ENCODE results near the gene KCTD17.
"Not testable (repeated sequence)": the region's sequence is repeated elsewhere in the genome, so short reads cannot be mapped to it uniquely, and the experiment has no call there.

Gene KCTD17

DNA sequence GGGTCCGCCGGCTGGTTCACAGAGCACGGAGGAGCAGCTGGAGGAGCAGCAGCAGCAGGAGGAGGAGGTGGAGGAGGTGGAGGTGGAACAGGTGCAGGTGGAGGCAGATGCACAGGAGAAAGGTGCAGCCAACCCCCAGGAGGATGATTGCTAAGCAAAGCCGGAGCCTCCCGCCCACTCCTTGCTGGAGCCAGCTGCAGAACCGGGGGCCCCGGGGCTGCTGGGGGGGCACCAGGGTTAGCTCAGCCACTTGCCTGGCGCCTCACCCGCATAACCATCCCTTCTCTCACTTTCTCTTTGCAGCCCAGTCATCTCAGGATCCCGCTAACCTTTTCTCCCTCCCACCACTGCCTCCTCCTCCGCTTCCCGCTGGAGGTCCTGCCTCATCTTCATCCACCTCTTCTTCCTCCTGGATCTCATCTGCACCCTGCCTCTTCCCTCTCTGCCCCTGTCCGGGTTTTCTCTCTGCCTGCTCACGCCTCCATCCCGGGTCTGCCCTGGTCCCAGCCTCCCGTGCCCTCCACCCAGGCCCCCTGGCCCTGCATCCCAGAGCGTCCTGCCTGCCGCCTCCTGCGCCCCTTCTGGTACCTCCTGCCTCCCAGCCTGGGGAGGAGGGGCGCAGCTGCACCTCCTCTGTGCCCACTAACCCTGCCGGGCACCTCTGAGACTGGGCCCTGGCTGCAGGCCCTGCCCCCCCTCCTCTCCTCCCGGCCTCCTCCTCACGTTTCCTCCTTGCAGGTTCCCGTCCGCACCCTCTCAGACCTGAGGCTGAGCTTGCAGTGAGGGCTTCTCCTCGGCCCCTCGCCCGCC lies 9.5 kb downstream of the KCTD17 start:
- DNase-seq (ENCODE audit: low read depth, low spot score) = no peak

DNA sequence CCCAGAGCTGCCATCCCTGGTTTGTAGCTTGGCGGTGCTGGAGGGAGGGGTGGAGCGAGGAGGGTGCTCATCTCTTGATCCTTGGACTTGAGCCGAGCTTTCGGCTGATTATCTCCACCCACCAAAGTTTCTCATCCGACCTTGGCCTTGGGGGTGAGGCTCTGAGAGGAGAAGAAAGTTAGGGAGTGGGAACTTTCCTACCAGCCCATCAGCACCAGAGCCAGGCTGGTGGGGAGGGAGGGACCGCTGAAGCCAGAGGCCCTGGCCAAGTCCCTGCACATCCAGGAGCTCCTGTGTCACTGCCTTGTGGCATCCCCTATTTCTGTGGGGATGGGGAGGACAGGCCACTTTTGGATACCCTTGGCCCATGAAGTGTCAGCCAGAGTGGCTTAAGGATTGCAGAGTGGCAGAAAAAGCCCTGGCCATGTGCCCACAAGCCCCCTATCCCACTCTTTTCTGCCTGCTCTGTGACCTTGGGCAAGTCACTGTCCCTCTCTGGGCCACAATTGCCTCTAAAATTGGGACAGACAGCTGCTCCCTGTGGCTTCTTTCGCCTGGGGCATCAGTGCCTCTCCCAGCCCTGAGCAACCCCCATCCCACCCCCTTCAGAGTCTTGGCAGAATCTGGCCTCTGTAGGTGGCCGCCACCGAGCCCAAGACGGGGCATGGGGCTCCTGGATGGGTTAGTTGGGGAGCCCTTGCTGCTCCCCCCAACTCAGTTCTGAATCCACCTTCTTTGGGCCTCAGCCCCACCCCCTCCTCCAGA lies 10.3 kb downstream of the KCTD17 start:
- no peak for DNase-seq (ENCODE audit: low read depth, low spot score)

DNA sequence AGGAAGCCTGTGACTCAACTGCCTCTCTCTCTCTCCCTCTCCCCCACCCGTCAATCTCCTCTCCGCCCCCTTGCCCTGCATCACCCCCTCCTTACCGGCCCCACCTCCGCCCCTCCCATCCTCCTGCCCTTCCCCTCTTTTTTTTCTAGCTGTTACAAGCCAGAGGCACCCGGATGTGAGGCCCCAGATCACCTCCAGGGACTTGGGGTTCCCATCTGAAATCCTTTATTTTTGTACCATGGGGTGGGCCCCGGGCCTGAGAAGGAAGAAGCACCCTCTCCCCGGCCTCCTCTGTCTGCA lies 10.8 kb downstream of the KCTD17 start:
- no peak for DNase-seq (ENCODE audit: low read depth, low spot score)

DNA sequence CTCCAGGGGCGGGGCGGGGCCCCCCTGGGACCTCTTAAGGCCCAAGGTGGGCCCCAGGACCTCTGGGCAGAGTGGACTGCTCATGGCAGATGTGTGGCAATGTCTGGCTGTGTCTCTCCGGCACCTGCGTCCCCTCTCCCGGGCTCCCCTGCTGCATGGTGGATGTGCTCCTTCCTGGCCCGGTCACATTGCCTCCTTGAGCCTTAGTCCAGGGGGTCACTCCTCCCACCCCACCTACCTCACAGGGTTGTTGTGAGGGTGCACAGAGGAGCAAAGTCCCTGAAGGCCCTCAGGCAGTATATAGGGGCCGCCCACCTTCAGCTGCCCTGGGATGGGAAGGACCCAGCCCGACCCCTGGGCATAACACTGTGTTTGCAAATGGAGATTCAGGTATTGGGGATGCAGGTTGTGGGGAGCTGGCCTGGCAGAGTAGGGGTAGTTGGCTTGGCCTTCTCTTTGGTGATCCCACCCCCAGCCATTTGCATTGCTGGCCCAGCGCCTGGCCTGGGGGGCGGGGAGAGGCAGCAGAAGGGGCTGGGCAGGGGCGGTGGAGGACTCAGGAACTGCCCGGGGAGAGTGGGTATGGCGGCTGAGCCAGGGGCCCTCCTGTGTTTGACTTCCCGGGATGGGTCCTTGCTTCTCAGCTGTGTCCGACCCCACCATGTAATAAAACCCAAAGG lies 11.3 kb downstream of the KCTD17 start:
- no peak for DNase-seq (ENCODE audit: low read depth, low spot score)

DNA sequence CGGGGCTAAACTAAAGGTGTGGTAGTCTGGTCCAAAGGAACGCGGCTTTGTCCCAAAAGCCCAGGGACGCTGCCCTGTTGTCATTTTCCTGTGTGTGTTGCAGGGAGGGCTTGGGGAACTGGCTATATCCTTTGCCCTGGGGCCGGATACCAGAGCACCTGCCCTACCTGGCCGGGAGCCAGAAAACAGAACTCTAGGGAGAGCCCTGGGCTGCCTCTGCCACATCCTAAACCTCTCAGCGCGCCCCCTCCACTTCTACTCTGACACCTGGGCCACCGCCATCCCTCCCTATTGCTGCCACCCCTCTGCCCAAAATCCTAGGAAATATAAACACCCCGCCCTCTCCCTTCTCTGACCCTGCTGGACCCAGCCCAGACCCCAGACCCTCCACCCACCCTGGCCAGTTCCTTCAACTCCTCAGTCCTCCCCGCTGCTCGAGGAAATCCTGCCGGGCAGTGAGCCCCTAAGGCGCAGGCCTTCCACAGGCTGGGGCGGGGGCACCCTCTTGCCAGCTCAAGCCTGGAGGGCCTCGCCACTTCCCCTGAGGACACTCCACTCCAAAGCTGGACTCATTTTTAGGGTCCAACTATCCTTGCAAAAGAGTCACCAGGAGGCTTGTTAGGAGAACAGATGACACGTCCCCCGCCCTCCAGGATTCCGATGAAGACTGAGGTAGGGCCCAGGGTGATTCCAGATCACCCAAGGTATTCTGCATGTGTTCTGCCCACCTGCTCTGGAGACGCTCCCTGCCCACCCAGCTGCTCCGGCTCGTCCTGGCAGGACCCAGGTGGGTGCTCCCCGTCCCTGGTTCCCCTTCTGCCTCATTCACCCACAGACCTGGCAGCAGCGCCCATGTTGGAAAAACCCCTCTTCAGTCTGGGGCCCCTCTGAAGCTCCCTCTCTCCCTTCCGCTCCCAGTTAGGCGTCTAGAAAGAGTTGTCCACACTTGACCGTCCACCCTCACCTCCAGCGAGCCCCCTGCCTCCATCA lies 12.2 kb downstream of the KCTD17 start:
- DNase-seq (ENCODE audit: low read depth, low spot score) = no peak

DNA sequence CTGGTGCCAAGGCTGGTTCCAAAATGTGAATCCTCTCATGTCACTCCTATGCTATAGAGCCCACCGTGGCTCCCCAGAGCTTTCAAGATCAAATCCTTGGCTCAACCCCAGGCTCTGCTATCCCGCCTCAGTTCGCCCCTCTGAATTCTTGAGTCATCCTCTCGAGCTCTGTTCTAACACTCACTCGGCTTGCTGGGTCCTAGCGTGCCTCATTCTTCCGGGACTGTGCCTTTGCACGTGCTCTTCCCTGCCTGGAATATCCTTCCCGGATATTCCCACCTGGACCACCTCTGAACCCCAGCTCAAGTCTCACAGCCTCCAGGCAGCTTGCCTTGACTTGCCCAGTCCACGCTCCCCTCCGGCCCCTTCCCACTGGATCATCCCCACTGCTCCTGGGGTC lies 13.0 kb downstream of the KCTD17 start:
- no peak for DNase-seq (ENCODE audit: low read depth, low spot score)

DNA sequence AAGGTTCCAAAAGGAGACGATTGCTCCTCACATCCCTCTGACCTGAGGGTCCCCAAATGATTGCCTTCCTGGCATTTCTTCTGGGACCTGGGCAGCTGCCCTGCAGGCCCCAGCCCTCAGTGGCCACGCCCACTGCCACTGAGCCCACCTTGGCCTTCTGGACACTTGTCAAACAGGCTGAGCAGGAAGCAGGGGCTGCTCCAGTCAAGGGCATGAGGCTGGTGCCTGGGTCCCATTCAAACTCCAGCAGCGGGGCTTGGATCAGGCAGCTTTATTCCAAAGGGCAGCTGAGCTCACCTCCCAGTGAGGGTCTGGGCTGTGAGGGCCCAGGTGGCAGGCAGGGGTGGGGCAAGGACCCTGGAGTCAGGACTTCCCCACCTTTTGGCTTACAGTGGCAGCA lies 13.6 kb downstream of the KCTD17 start:
- no peak for DNase-seq (ENCODE audit: low read depth, low spot score)

DNA sequence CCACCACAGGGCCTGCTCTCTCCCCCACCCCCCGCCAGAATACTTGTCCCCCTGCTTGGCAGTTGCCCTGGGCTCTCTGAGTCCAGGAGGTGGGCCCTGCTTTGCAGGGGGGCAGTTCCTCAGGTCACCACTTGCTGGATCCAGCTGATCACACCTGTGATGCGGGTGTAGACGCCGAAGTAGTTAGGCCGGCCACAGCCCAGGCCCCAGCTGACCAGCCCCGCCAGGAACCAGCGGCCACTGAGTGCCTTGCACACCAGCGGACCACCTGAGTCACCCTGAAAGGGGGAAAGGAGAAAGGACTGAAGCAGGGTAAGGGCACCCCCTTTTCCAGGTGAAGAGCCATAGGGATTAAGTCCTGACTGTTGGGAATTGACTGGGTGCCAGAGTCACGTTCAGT lies 14.4 kb downstream of the KCTD17 start:
- DNase-seq (ENCODE audit: low read depth, low spot score) = no peak

DNA sequence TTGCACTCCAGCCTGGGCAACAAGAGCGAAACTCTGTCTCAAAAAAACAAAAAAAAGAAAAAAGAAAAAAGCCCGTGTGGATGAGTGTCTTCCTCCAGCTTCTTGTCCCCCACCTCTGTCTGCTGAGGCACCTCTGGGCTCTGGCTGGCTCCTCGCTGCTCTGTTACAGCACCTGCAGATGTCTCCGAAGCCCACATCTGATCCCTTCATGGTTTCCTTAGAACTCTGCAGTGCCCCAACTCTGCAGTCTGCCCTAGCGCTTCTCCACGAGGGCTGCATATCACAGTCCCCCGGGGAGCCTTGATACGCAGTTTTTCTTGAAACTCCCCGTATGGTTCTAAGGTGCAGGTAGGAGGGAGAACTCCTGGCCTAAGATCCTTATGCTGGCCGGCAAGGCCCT lies 15.9 kb downstream of the KCTD17 start:
- no peak for DNase-seq (ENCODE audit: low read depth, low spot score)

DNA sequence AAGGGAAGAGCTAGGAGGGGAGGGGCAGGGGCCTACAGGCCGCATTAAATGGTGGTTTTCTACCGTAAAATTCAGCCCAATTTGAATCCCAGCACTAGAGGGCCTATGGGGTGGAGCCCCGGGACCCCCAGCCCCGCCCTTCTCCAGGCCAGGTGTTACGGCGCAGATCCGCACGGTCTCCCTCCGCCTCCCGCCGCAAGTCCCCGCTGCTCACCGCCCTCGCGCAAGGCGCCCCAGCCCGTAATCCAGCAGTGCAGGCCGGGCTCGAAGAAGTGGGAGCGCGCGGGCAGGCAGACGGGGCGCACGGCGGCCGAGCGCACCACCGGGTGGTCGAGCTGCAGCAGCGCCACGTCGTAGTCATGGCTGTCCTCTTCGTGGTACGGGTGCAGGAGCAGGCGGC lies 17.3 kb downstream of the KCTD17 start:
- DNase-seq (ENCODE audit: low read depth, low spot score) = no peak

DNA sequence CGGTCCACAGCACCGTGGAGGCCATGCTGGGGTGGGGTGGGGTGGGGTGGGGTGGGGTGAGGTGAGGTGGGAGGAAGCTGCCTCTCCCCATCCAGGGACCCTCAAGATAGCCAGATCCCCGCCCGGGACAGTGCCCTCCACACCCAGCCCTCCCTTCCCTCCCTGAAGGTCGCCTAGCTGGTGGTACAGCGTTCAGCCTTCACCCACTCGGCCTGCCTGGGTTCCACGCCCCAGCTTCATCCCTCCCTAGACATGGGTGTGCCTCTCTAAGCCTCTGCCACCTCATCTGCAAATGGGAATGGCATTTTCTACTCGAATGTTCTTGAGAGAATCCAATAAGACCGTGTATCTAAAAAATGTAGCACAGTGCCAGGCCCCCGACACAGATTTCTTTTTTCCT lies 17.8 kb downstream of the KCTD17 start:
- DNase-seq (ENCODE audit: low read depth, low spot score) = no peak

DNA sequence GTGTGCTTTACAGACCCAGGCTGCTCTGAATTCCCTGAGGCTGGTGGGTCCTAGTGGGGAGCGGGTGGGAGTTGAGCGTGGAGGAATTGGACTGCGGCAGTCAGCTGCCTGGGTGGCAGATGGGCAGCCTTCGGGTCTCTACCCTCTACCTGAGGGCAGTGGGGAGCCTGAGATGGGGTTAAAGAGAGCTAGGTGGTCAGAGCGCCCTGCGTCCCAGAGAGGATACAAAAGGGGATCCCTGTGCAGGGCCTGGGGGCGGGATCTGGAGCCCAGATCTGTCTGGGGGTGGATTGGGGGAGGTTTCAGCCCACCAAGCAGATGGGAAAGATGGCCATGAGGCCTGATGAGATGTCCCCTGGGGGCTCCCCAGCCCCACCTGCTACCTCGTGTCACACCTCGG lies 18.2 kb downstream of the KCTD17 start:
- DNase-seq (ENCODE audit: low read depth, low spot score) = no peak

DNA sequence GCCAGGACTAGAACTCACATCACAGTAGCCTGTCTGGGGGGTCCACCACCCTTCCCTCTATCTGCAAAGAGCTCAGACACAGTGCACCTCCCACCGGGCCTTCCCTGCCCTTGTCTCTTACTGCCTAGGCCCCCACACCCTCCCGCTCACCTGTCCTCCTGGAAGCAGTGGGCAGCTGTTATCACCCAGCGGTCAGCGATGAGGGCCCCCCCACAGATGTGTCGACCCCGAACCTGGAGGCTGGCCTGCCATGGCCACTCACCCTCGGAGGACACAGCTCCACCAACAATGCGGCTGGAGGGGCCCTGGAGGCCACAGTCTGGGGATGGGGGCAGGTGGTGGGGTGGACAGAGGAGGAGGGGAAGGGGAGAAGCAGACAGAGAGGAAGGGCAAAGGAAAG lies 18.8 kb downstream of the KCTD17 start:
- DNase-seq (ENCODE audit: low read depth, low spot score) = no peak

DNA sequence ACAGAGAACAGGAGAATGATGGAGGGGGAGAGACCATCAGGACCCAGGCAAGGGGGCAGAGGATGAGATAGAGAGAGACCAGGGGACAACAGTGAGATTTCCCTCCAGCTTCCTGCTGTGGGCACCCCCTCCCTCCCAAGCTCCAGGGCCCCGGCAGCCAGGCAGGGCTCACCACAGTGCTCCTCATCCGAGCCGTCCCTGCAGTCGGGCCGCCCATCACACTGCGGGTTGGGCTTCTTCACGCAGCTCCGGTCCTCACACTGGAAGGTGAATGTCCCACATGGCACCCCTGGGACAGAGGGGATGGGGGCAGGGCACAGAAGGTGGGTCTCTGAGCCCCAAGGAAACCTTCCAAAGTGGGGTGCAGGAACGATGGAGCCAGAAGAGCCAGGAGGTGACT lies 19.2 kb downstream of the KCTD17 start:
- no peak for DNase-seq (ENCODE audit: low read depth, low spot score)

DNA sequence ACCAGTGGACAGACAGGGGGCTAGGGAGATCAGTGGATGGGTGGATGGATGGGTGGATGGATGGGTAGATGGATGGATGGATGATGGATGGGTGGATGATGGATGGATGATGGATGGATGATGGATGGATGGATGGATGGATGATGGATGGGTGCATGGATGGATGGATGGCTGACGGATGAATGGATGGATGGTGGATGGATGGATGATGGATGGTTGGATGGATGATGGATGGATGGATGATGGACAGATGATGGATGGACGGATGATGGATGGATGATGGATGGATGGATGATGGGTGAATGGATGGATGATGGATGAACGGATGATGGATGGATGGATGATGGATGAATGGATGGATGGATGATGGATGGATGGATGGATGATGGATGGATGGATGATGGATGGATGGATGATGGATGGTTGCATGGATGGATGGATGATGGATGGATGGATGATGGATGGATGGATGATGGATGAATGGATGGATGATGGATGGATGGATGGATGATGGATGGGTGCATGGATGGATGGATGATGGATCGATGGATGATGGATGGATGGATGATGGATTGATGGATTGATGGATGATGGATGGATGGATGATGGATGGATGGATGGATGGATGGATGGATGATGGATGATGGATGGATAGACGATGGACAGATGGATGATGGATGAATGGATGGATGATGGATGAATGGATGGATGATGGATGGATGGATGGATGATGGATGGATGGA lies 20.5 kb downstream of the KCTD17 start:
- DNase-seq (ENCODE audit: low read depth, low spot score) = not testable (repeated sequence)

DNA sequence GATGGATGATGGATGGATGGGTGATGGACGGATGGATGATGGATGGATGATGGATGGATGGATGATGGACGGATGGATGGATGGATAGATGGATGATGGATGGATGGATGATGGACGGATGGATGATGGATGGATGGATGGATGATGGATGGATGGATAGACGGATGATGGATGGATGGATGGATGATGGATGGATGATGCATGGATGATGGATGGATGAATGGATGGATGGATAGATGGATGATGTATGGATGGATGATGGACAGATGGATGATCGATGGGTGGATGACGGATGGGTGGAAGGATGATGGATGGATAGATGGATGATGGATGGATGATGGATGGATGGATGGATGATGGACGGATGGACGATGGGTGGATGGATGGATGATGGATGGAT lies 21.1 kb downstream of the KCTD17 start:
- DNase-seq (ENCODE audit: low read depth, low spot score) = no peak

DNA sequence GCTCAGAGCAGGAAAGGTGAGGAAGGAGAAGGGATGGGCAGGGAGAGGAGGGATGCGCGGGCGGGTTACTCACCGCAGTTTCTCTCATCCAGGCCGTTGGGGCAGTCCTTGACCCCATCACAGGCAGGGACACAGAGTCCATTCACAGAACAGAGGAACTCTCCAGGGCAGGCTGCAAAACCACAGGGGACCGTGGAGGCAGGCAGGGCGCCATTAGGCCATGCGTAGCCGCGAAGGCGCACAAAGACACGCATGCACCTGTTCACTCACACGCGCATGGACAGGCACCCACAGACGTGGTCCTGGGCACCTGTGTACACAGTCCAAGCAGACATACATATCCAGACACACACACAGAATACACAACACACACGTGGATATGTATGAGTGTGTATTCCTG lies 23.0 kb downstream of the KCTD17 start:
- DNase-seq (ENCODE audit: low read depth, low spot score) = no peak

DNA sequence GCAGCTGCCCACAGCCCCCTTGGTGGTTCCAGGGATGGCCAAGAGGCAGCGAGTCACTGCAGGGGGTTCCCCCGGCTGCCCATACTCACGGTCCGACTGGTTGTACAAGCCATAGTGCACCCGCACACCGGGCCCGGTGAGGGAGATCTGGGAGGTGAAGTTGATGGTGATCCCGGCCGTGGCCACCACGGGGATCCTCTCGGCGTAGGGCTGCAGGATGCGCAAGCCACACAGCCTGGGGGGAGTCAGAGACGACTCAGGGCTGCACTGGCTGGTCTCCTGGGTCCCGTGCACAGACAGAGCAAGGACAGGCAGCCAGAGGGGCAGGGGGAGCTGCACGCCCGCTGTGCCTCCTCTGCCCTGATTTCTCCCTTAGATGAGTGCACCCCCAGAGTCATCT lies 23.5 kb downstream of the KCTD17 start:
- no peak for DNase-seq (ENCODE audit: low read depth, low spot score)

DNA sequence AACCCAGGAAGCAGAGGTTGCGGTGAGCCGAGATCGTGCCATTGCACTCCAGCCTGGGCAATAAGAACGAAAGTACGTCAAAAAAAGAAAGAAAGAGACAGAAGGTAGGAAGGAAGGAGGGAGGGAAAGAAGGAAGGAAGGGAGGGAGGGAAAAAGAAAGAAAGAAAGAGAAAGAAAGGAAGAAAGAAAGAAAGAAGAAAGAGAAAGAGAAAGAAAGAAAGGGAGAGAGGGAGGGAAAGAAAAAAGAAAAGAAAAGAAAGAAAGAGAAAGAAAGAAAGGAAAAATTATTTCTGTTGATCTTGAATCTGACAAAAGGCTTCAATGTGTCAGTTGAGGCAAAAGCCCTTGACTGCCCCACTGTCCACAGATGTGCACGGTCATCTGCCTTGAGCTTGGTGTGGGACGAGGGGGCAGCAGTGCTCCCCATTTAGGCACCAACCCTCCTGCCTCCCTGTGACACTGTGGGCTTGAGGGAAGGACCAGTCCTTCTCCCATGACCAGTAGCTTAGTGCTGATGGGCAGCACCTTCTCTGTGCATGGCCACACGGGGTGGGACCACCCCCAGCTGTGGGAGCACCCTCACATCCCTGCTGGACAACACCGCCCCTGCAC lies 24.4 kb downstream of the KCTD17 start:
- no peak for DNase-seq (ENCODE audit: low read depth, low spot score)

DNA sequence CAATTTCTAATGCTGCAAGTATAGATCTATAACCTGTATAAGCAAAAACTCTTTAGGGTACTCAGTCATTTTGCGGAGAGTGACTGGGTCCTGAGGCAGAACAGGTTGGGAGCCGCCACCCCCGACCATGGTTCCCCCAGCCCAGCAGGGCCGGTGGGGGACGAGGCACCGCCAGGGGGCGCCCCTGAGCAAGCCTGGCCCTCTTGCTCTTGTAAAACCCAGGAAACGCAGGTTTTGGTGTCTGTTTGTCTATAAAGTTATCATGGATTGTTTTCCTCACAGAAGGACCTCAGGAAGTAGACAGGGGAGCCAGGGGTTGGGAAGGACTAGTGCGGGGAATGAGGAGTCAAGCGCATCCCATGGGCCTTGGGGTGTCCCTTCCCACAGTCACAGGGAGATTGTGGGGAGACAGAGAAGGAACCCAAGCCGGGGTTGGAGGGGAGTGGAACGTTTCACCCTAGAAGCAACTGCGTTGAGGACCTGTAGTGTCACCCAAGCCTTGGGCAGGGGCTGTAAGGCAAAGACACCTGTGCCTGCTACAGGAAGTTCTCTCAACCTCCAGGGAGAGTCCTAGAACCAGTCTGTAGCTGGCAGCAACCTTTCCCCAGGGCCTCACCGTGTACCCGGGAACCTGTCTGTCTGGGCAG lies 26.4 kb downstream of the KCTD17 start:
- no peak for DNase-seq (ENCODE audit: low read depth, low spot score)

Data from brain pericyte (primary cell).